ENCODE data around the gene PPP1CB. TPM values are rescaled to one million over a fixed set of nuclear protein-coding genes. Genes with fewer than 3 reads are reported as not detected.

Gene PPP1CB
- total and polyA plus RNA-seq, 10 of the 15 experiments (the other 5 are each of a cell fraction or from before 2014, with no cell fraction given), result 37.5 to 176 (median 84.9) TPM

DNA sequence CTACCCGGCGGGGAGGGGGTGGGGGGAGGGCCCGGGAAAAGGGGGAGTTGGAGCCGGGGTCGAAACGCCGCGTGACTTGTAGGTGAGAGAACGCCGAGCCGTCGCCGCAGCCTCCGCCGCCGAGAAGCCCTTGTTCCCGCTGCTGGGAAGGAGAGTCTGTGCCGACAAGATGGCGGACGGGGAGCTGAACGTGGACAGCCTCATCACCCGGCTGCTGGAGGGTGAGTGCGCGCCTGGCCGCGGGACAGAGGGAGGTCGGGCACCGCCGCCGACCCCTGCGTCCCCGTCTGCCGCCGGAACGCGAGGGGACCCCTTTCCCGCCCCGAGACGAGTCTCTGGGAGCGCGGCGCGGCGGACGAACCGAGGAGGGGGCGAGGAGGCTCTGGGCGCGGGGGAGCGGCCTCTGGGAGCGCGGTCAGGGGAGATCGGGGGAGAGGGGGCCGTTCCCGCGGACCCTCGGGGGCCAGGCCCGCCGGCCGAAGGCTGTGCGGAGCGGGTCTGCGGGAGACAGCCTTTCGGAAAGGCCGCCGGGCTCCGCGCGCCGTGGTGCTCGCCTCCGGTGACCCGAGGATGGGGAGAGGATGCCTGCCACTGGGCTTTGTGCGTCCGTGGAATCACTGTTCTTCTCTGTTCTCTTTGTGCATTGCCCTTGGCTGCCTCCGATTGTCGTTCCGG, 463 bp downstream of the PPP1CB start (continued):
- TF ChIP-seq SKIL (IDR thresholded peaks at IDR 0.05; ENCODE audit: low read depth, poor library complexity, severe bottlenecking) (no peak), STAT1 (conservative IDR thresholded peaks at IDR 0.05) (no peak), CBFB (IDR thresholded peaks at IDR 0.05; ENCODE audit: low read depth) (no peak), CREM (IDR thresholded peaks at IDR 0.05; ENCODE audit: low read depth) (no peak), POLR2A (IDR thresholded peaks at IDR 0.05; ENCODE audit: low read depth, low read length) (peak; percentile 77), EGR1 (IDR thresholded peaks at IDR 0.05; ENCODE audit: borderline replicate concordance in 1 of 2, low read depth in 2 of 2, low read length in 2 of 2) (peak in 1 of 2 experiments; percentile 23; a peak in 1 of 3 replicates), LARP7 (IDR thresholded peaks at IDR 0.05) (peak; percentile 61), RUNX3 (IDR thresholded peaks at IDR 0.05; ENCODE audit: low read length) (no peak), ZSCAN29 (IDR thresholded peaks at IDR 0.05) (no peak), MYC (IDR thresholded peaks at IDR 0.05; ENCODE audit: insufficient read depth, insufficient read length, insufficient replicate concordance, low read length, severe bottlenecking) (no peak), WRNIP1 (IDR thresholded peaks at IDR 0.05; ENCODE audit: borderline replicate concordance, low read depth, low read length) (no peak), BACH1 (IDR thresholded peaks at IDR 0.05; ENCODE audit: borderline replicate concordance) (0 out of 2 replicates have a peak, but pooled peaks have one; percentile 16), TARDBP (IDR thresholded peaks at IDR 0.05; ENCODE audit: borderline replicate concordance) (no peak), RBBP5 (conservative IDR thresholded peaks at IDR 0.05) (no peak), YBX1 (IDR thresholded peaks at IDR 0.05) (no peak), HDGF (IDR thresholded peaks at IDR 0.05) (0 out of 2 replicates have a peak, but pooled peaks have one; percentile 26)
- TF ChIP-seq, protein P1, sequence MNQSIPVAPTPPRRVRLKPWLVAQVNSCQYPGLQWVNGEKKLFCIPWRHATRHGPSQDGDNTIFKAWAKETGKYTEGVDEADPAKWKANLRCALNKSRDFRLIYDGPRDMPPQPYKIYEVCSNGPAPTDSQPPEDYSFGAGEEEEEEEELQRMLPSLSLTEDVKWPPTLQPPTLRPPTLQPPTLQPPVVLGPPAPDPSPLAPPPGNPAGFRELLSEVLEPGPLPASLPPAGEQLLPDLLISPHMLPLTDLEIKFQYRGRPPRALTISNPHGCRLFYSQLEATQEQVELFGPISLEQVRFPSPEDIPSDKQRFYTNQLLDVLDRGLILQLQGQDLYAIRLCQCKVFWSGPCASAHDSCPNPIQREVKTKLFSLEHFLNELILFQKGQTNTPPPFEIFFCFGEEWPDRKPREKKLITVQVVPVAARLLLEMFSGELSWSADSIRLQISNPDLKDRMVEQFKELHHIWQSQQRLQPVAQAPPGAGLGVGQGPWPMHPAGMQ (IDR thresholded peaks at IDR 0.05; ENCODE audit: borderline replicate concordance), result no peak
- TF ChIP-seq, protein P2, sequence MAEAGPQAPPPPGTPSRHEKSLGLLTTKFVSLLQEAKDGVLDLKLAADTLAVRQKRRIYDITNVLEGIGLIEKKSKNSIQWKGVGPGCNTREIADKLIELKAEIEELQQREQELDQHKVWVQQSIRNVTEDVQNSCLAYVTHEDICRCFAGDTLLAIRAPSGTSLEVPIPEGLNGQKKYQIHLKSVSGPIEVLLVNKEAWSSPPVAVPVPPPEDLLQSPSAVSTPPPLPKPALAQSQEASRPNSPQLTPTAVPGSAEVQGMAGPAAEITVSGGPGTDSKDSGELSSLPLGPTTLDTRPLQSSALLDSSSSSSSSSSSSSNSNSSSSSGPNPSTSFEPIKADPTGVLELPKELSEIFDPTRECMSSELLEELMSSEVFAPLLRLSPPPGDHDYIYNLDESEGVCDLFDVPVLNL (IDR thresholded peaks at IDR 0.05; ENCODE audit: low read depth, low read length), result no peak
- TF ChIP-seq, protein P3, sequence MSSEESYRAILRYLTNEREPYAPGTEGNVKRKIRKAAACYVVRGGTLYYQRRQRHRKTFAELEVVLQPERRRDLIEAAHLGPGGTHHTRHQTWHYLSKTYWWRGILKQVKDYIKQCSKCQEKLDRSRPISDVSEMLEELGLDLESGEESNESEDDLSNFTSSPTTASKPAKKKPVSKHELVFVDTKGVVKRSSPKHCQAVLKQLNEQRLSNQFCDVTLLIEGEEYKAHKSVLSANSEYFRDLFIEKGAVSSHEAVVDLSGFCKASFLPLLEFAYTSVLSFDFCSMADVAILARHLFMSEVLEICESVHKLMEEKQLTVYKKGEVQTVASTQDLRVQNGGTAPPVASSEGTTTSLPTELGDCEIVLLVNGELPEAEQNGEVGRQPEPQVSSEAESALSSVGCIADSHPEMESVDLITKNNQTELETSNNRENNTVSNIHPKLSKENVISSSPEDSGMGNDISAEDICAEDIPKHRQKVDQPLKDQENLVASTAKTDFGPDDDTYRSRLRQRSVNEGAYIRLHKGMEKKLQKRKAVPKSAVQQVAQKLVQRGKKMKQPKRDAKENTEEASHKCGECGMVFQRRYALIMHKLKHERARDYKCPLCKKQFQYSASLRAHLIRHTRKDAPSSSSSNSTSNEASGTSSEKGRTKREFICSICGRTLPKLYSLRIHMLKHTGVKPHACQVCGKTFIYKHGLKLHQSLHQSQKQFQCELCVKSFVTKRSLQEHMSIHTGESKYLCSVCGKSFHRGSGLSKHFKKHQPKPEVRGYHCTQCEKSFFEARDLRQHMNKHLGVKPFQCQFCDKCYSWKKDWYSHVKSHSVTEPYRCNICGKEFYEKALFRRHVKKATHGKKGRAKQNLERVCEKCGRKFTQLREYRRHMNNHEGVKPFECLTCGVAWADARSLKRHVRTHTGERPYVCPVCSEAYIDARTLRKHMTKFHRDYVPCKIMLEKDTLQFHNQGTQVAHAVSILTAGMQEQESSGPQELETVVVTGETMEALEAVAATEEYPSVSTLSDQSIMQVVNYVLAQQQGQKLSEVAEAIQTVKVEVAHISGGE (CRISPR knock-in tag; IDR thresholded peaks at IDR 0.05), result no peak
- TF ChIP-seq, protein P4, sequence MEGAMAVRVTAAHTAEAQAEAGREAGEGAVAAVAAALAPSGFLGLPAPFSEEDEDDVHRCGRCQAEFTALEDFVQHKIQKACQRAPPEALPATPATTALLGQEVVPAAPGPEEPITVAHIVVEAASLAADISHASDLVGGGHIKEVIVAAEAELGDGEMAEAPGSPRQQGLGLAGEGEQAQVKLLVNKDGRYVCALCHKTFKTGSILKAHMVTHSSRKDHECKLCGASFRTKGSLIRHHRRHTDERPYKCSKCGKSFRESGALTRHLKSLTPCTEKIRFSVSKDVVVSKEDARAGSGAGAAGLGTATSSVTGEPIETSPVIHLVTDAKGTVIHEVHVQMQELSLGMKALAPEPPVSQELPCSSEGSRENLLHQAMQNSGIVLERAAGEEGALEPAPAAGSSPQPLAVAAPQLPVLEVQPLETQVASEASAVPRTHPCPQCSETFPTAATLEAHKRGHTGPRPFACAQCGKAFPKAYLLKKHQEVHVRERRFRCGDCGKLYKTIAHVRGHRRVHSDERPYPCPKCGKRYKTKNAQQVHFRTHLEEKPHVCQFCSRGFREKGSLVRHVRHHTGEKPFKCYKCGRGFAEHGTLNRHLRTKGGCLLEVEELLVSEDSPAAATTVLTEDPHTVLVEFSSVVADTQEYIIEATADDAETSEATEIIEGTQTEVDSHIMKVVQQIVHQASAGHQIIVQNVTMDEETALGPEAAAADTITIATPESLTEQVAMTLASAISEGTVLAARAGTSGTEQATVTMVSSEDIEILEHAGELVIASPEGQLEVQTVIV (IDR thresholded peaks at IDR 0.05; ENCODE audit: borderline replicate concordance, partially characterized antibody), result no peak

Data from GM12878 (cell line).